CD4-positive, alpha-beta T cell treated with Interleukin-17A for 4 hours (primary cell): ENCODE data around the gene FDXR.

Experiments used
- DNase-seq: peaks from one replicate; pipeline ENCODE4 v3.0.0-alpha.2; 2020; ENCODE audit warnings: mixed read lengths

The FDXR gene

GRCh38 chr17:74832421-74832820 is 40.4 kb downstream of the FDXR start:
- no peak for DNase-seq

GRCh38 chr17:74831444-74832146 is 41.2 kb downstream of the FDXR start:
- DNase-seq: no peak

- DNase-seq: no peak
Measured at GRCh38 chr17:74830861-74831260, 41.9 kb downstream of the FDXR start.

- DNase-seq: no peak
Measured at GRCh38 chr17:74827800-74828199, 45.0 kb downstream of the FDXR start.

- DNase-seq: no peak
Measured at GRCh38 chr17:74825952-74826719, 46.7 kb downstream of the FDXR start.

- no peak for DNase-seq
Measured at GRCh38 chr17:74824961-74825627, 47.7 kb downstream of the FDXR start.

GRCh38 chr17:74822939-74823367 is 49.8 kb downstream of the FDXR start:
- DNase-seq: no peak

- DNase-seq: no peak
Measured at GRCh38 chr17:74822335-74822938, 50.4 kb downstream of the FDXR start.

- DNase-seq: no peak
Measured at GRCh38 chr17:74821655-74822334, 51.0 kb downstream of the FDXR start.

GRCh38 chr17:74819801-74820436 is 52.9 kb downstream of the FDXR start:
- no peak for DNase-seq

GRCh38 chr17:74818291-74818938 is 54.4 kb downstream of the FDXR start:
- DNase-seq: no peak

GRCh38 chr17:74816905-74817620 is 55.7 kb downstream of the FDXR start:
- DNase-seq: no peak

- no peak for DNase-seq
Measured at GRCh38 chr17:74815550-74816370, 57.0 kb downstream of the FDXR start.

GRCh38 chr17:74815067-74815466 is 57.7 kb downstream of the FDXR start:
- no peak for DNase-seq

- peak; percentile 31 for DNase-seq
Measured at GRCh38 chr17:74814453-74814852, 58.3 kb downstream of the FDXR start.
